ENCODE measurements around the gene POU2F1. TPM values are rescaled to one million over a fixed set of nuclear protein-coding genes. Genes with fewer than 3 reads are reported as not detected.

POU2F1 gene
- total and polyA plus RNA-seq, 2 experiments from 2014 or later, result 38.8 to 66.1 TPM

DNA sequence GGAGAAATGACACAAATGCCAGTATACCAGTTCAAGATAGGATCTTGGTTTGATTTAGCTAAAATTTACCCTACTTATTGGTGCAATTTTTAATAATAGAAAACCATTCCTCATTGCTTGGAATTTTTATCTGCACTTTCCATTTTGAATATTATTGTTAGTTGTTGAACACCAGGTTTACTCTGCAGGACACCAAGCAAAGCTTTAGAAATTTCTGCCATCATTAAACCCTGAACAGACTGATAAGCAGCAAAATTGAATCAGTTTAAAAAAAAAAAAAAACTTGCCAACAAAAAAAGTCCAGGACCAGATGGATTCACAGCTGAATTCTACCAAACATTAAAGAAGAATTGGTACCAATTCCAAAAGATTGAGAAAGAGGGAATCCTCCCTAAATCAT is 71.5 kb downstream of the POU2F1 start (continued):
- TF ChIP-seq, protein P1, sequence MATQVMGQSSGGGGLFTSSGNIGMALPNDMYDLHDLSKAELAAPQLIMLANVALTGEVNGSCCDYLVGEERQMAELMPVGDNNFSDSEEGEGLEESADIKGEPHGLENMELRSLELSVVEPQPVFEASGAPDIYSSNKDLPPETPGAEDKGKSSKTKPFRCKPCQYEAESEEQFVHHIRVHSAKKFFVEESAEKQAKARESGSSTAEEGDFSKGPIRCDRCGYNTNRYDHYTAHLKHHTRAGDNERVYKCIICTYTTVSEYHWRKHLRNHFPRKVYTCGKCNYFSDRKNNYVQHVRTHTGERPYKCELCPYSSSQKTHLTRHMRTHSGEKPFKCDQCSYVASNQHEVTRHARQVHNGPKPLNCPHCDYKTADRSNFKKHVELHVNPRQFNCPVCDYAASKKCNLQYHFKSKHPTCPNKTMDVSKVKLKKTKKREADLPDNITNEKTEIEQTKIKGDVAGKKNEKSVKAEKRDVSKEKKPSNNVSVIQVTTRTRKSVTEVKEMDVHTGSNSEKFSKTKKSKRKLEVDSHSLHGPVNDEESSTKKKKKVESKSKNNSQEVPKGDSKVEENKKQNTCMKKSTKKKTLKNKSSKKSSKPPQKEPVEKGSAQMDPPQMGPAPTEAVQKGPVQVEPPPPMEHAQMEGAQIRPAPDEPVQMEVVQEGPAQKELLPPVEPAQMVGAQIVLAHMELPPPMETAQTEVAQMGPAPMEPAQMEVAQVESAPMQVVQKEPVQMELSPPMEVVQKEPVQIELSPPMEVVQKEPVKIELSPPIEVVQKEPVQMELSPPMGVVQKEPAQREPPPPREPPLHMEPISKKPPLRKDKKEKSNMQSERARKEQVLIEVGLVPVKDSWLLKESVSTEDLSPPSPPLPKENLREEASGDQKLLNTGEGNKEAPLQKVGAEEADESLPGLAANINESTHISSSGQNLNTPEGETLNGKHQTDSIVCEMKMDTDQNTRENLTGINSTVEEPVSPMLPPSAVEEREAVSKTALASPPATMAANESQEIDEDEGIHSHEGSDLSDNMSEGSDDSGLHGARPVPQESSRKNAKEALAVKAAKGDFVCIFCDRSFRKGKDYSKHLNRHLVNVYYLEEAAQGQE (IDR thresholded peaks at IDR 0.05; ENCODE audit: unreplicated experiment), result no peak

DNA sequence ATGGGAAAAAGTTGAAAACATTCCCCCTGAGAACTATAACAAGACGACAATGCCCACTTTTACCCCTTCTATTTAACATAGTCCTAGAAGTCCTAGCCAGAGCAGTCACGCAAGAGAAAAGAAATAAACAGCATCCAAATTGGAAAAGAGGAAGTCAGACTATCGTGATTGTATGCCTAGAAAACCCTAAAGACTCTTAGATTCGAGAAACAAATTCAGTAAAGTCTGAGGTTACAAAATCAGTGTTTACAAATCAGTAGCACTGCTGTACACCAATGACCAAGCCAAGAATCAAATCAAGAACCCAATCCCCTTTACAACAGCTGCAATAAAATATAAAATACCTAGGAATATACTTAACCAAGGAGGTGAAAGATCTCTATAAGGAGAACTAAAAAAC is 72.4 kb downstream of the POU2F1 start:
- Mint-ChIP-seq H3K27me3 (ENCODE audit: insufficient read depth, low read depth, poor library complexity) (peaks cover 2% of the 10 kb centered on the region), H3K4me3 (no peak overlapping the region), H3K27ac (no peak overlapping the region), H3K9me3 (no peaks in the 10 kb centered on the region; the same call in 2 of the 3 replicates), H3K36me3 (ENCODE audit: low read depth) (peaks cover 9% of the 10 kb centered on the region; the same call in 2 of the 3 replicates), H3K4me1 (peaks cover 36% of the 10 kb centered on the region; the same call in 2 of the 3 replicates)
- TF ChIP-seq CREB1 (CRISPR knock-in tag; IDR thresholded peaks at IDR 0.05; ENCODE audit: low read depth) (no peak), NANOG (IDR thresholded peaks at IDR 0.05; ENCODE audit: borderline replicate concordance) (no peak)
- Histone ChIP-seq H3K4me1 (ENCODE audit: insufficient read depth) (peaks cover 32% of the 10 kb centered on the region), H3K36me3 (ENCODE audit: insufficient read depth) (no peaks in the 10 kb centered on the region), H3K9me2 (ENCODE audit: insufficient read depth) (no peaks in the 10 kb centered on the region), H4K20me1 (replicated peaks; ENCODE audit: insufficient read depth) (peaks cover 31% of the 10 kb centered on the region), H3K4me3 (no peak overlapping the region), H3K27me3 (ENCODE audit: insufficient read depth) (no peaks in the 10 kb centered on the region), H3K4me2 (no peak overlapping the region), H3F3A (replicated peaks; ENCODE audit: low read depth) (no peaks in the 10 kb centered on the region), H3K27ac (ENCODE audit: low read depth) (no peak overlapping the region), H2AFZ (no peak overlapping the region), H3K79me2 (replicated peaks; ENCODE audit: insufficient read depth) (peaks cover 99% of the 10 kb centered on the region)
- DNase-seq (ENCODE audit: low spot score) (no peak), ATAC-seq (no peak)

DNA sequence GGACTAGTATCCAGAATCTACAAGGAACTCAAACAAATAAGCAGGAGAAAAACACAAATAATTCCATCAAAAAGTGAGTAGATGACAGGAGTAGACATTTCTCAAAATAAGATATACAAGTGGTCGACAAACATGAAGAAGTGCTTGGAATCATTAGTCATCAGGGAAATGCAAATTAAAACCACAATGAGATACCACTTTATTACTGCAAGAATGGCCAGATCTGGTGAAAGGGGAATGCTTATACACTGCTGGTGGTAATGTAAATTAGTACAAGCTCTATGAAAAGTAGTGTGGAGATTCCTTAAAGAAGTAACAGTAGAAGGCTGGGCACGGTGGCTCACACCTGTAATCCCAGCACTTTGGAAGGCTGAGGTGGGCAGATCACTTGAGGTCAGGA is 73.8 kb downstream of the POU2F1 start:
- no peak overlapping the region for H3K4me3 ChIP-seq
- peaks cover 9% of the 10 kb centered on the region; the same call in 2 of the 3 replicates for H3K36me3 Mint-ChIP-seq (ENCODE audit: low read depth)
- no peaks in the 10 kb centered on the region; the same call in 2 of the 3 replicates for H3K9me3 Mint-ChIP-seq
- peaks cover 28% of the 10 kb centered on the region for H4K20me1 ChIP-seq (replicated peaks; ENCODE audit: insufficient read depth)
- H3K36me3 ChIP-seq (ENCODE audit: insufficient read depth), result no peaks in the 10 kb centered on the region
- no peaks in the 10 kb centered on the region for H3K9me2 ChIP-seq (ENCODE audit: insufficient read depth)
- peaks cover 24% of the 10 kb centered on the region; the same call in 2 of the 3 replicates for H3K4me1 Mint-ChIP-seq
- H3K27me3 ChIP-seq (ENCODE audit: insufficient read depth), result no peaks in the 10 kb centered on the region
- no peak overlapping the region for H3K27ac ChIP-seq (ENCODE audit: low read depth)
- H3K27me3 Mint-ChIP-seq (ENCODE audit: insufficient read depth, low read depth, poor library complexity), result peaks cover 6% of the 10 kb centered on the region
- no peak for DNase-seq (ENCODE audit: low spot score)
- no peak overlapping the region for H2AFZ ChIP-seq
- H3K27ac Mint-ChIP-seq, result no peak overlapping the region
- H3K79me2 ChIP-seq (replicated peaks; ENCODE audit: insufficient read depth), result peaks cover 99% of the 10 kb centered on the region
- peaks cover 18% of the 10 kb centered on the region for H3K4me1 ChIP-seq (ENCODE audit: insufficient read depth)
- H3F3A ChIP-seq (replicated peaks; ENCODE audit: low read depth), result no peaks in the 10 kb centered on the region
- H3K4me2 ChIP-seq, result no peak overlapping the region
- ATAC-seq, result no peak
- H3K4me3 Mint-ChIP-seq, result no peak overlapping the region
- no peak for TF ChIP-seq EZH2phosphoT487 (IDR thresholded peaks at IDR 0.05; ENCODE audit: unreplicated experiment)
- TF ChIP-seq POLR2AphosphoS5 (IDR thresholded peaks at IDR 0.05; ENCODE audit: low read depth), result no peak
- TF ChIP-seq, protein P2, sequence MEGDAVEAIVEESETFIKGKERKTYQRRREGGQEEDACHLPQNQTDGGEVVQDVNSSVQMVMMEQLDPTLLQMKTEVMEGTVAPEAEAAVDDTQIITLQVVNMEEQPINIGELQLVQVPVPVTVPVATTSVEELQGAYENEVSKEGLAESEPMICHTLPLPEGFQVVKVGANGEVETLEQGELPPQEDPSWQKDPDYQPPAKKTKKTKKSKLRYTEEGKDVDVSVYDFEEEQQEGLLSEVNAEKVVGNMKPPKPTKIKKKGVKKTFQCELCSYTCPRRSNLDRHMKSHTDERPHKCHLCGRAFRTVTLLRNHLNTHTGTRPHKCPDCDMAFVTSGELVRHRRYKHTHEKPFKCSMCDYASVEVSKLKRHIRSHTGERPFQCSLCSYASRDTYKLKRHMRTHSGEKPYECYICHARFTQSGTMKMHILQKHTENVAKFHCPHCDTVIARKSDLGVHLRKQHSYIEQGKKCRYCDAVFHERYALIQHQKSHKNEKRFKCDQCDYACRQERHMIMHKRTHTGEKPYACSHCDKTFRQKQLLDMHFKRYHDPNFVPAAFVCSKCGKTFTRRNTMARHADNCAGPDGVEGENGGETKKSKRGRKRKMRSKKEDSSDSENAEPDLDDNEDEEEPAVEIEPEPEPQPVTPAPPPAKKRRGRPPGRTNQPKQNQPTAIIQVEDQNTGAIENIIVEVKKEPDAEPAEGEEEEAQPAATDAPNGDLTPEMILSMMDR (conservative IDR thresholded peaks at IDR 0.05; ENCODE audit: low read depth in 2 of 2), result no peak
- TF ChIP-seq, protein P3, sequence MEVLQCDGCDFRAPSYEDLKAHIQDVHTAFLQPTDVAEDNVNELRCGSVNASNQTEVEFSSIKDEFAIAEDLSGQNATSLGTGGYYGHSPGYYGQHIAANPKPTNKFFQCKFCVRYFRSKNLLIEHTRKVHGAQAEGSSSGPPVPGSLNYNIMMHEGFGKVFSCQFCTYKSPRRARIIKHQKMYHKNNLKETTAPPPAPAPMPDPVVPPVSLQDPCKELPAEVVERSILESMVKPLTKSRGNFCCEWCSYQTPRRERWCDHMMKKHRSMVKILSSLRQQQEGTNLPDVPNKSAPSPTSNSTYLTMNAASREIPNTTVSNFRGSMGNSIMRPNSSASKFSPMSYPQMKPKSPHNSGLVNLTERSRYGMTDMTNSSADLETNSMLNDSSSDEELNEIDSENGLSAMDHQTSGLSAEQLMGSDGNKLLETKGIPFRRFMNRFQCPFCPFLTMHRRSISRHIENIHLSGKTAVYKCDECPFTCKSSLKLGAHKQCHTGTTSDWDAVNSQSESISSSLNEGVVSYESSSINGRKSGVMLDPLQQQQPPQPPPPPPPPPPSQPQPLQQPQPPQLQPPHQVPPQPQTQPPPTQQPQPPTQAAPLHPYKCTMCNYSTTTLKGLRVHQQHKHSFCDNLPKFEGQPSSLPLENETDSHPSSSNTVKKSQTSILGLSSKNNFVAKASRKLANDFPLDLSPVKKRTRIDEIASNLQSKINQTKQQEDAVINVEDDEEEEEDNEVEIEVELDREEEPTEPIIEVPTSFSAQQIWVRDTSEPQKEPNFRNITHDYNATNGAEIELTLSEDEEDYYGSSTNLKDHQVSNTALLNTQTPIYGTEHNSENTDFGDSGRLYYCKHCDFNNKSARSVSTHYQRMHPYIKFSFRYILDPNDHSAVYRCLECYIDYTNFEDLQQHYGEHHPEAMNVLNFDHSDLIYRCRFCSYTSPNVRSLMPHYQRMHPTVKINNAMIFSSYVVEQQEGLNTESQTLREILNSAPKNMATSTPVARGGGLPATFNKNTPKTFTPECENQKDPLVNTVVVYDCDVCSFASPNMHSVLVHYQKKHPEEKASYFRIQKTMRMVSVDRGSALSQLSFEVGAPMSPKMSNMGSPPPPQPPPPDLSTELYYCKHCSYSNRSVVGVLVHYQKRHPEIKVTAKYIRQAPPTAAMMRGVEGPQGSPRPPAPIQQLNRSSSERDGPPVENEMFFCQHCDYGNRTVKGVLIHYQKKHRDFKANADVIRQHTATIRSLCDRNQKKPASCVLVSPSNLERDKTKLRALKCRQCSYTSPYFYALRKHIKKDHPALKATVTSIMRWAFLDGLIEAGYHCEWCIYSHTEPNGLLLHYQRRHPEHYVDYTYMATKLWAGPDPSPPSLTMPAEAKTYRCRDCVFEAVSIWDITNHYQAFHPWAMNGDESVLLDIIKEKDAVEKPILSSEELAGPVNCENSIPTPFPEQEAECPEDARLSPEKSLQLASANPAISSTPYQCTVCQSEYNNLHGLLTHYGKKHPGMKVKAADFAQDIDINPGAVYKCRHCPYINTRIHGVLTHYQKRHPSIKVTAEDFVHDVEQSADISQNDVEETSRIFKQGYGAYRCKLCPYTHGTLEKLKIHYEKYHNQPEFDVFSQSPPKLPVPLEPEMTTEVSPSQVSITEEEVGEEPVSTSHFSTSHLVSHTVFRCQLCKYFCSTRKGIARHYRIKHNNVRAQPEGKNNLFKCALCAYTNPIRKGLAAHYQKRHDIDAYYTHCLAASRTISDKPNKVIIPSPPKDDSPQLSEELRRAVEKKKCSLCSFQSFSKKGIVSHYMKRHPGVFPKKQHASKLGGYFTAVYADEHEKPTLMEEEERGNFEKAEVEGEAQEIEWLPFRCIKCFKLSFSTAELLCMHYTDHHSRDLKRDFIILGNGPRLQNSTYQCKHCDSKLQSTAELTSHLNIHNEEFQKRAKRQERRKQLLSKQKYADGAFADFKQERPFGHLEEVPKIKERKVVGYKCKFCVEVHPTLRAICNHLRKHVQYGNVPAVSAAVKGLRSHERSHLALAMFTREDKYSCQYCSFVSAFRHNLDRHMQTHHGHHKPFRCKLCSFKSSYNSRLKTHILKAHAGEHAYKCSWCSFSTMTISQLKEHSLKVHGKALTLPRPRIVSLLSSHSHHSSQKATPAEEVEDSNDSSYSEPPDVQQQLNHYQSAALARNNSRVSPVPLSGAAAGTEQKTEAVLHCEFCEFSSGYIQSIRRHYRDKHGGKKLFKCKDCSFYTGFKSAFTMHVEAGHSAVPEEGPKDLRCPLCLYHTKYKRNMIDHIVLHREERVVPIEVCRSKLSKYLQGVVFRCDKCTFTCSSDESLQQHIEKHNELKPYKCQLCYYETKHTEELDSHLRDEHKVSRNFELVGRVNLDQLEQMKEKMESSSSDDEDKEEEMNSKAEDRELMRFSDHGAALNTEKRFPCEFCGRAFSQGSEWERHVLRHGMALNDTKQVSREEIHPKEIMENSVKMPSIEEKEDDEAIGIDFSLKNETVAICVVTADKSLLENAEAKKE (CRISPR knock-in tag; IDR thresholded peaks at IDR 0.05), result no peak
- no peak for TF ChIP-seq ZNF331 (CRISPR knock-in tag; IDR thresholded peaks at IDR 0.05; ENCODE audit: low read depth)
- no peak for TF ChIP-seq EZH2 (IDR thresholded peaks at IDR 0.05; ENCODE audit: low read depth, unreplicated experiment)
